HG03354 (cell line): ENCODE data around the gene CSHL1.
"Not testable (repeated sequence)": the region's sequence is repeated elsewhere in the genome, so short reads cannot be mapped to it uniquely, and the experiment has no call there.

ENCODE experiments used
- ATAC-seq: cut with Tn5 transposase; IDR thresholded peaks from one replicate; pipeline ENCODE4 v1.9.1; 2021; ENCODE audit warnings: mild to moderate bottlenecking; ENCODE audit not compliant: unreplicated experiment, poor library complexity, severe bottlenecking

CSHL1 gene

GRCh38 chr17:63920779-63921178 is 9.7 kb upstream of the CSHL1 start:
- ATAC-seq = not testable (repeated sequence)

GRCh38 chr17:63920050-63920449 is 9.0 kb upstream of the CSHL1 start:
- ATAC-seq = not testable (repeated sequence)

GRCh38 chr17:63919311-63919723 is 8.3 kb upstream of the CSHL1 start:
- peak; percentile 69 for ATAC-seq

GRCh38 chr17:63918789-63919305 is 7.8 kb upstream of the CSHL1 start, which contains the start of gene GH1:
TSS of gene GH1 (minus strand) at chr17:63918839. CDS start at chr17:63918776, 63 bp downstream.
- ATAC-seq = not testable (repeated sequence)

GRCh38 chr17:63918305-63918704 is 7.2 kb upstream of the CSHL1 start:
- ATAC-seq = no peak

GRCh38 chr17:63917646-63918045 is 6.6 kb upstream of the CSHL1 start:
- ATAC-seq = no peak

GRCh38 chr17:63917206-63917605 is 6.1 kb upstream of the CSHL1 start:
- ATAC-seq = not testable (repeated sequence)

GRCh38 chr17:63916566-63917185 is 5.6 kb upstream of the CSHL1 start:
- ATAC-seq = no peak

GRCh38 chr17:63915753-63916152 is 4.7 kb upstream of the CSHL1 start:
- not testable (repeated sequence) for ATAC-seq

GRCh38 chr17:63914471-63914870 is 3.4 kb upstream of the CSHL1 start:
- no peak for ATAC-seq

- ATAC-seq = no peak
Measured at GRCh38 chr17:63911657-63912100, 621 bp upstream of the CSHL1 start.

- ATAC-seq = no peak
Measured at GRCh38 chr17:63910096-63910495, 962 bp downstream of the CSHL1 start.

GRCh38 chr17:63909586-63909985 is 1.5 kb downstream of the CSHL1 start:
- not testable (repeated sequence) for ATAC-seq

- not testable (repeated sequence) for ATAC-seq
Measured at GRCh38 chr17:63907161-63907778, 3.8 kb downstream of the CSHL1 start.

GRCh38 chr17:63904796-63905195 is 6.3 kb downstream of the CSHL1 start:
- ATAC-seq = not testable (repeated sequence)

- ATAC-seq = not testable (repeated sequence)
Measured at GRCh38 chr17:63903787-63904201, 7.3 kb downstream of the CSHL1 start.

GRCh38 chr17:63901971-63902370 is 9.1 kb downstream of the CSHL1 start:
- not testable (repeated sequence) for ATAC-seq

GRCh38 chr17:63898899-63899798 is 11.9 kb downstream of the CSHL1 start:
- not testable (repeated sequence) for ATAC-seq

GRCh38 chr17:63896524-63897354 is 14.3 kb downstream of the CSHL1 start, which contains the start of gene CSH1:
TSS of gene CSH1 (minus strand) at chr17:63896574. CDS start at chr17:63896511, 63 bp downstream.
- not testable (repeated sequence) for ATAC-seq
